HG03280 (cell line): Measurements from ENCODE around the gene GIMAP2.
"Not testable (repeated sequence)": the region's sequence is repeated elsewhere in the genome, so short reads cannot be mapped to it uniquely, and the experiment has no call there.

ENCODE experiments used
- ATAC-seq: cut with Tn5 transposase; IDR thresholded peaks from one replicate; pipeline ENCODE4 v1.9.1; 2021; ENCODE audit warnings: mild to moderate bottlenecking, moderate library complexity; ENCODE audit not compliant: unreplicated experiment

Gene GIMAP2

GRCh38 chr7:150676276-150676675, 9.2 kb upstream of the GIMAP2 start:
- ATAC-seq, result not testable (repeated sequence)

GRCh38 chr7:150676854-150677253, 8.7 kb upstream of the GIMAP2 start:
- not testable (repeated sequence) for ATAC-seq

GRCh38 chr7:150678601-150679000, 6.9 kb upstream of the GIMAP2 start:
- ATAC-seq, result not testable (repeated sequence)

GRCh38 chr7:150680364-150680763, 5.1 kb upstream of the GIMAP2 start:
- not testable (repeated sequence) for ATAC-seq

- no peak for ATAC-seq
These were observed 625 bp downstream of the GIMAP2 start for GRCh38 chr7:150686030-150686631.

GRCh38 chr7:150688630-150689029, 3.1 kb downstream of the GIMAP2 start:
- ATAC-seq, result no peak

- ATAC-seq, result no peak
These were observed 10.1 kb downstream of the GIMAP2 start for GRCh38 chr7:150695654-150696053.

- no peak for ATAC-seq
These were observed 17.7 kb downstream of the GIMAP2 start for GRCh38 chr7:150703209-150703608.

GRCh38 chr7:150715293-150715692, 29.8 kb downstream of the GIMAP2 start:
- no peak for ATAC-seq

- ATAC-seq, result no peak
These were observed 30.2 kb downstream of the GIMAP2 start for GRCh38 chr7:150715738-150716137.

- ATAC-seq, result no peak
These were observed 30.9 kb downstream of the GIMAP2 start, which contains the start of gene GIMAP1 for GRCh38 chr7:150716368-150716767. Gene GIMAP1, plus strand, starts transcription at chr7:150716613. Its CDS starts 2,435 bp downstream, at chr7:150719048.

- no peak for ATAC-seq
These were observed 31.4 kb downstream of the GIMAP2 start for GRCh38 chr7:150716939-150717338.

- no peak for ATAC-seq
These were observed 32.4 kb downstream of the GIMAP2 start for GRCh38 chr7:150717814-150718420.

- ATAC-seq, result no peak
These were observed 33.9 kb downstream of the GIMAP2 start for GRCh38 chr7:150719436-150719835.

GRCh38 chr7:150719960-150720891, 34.7 kb downstream of the GIMAP2 start:
- no peak for ATAC-seq

- ATAC-seq, result no peak
These were observed 36.5 kb downstream of the GIMAP2 start for GRCh38 chr7:150721970-150722373.

- no peak for ATAC-seq
These were observed 37.0 kb downstream of the GIMAP2 start for GRCh38 chr7:150722431-150722931.

- no peak for ATAC-seq
These were observed 38.0 kb downstream of the GIMAP2 start for GRCh38 chr7:150723467-150723866.

GRCh38 chr7:150727381-150727780, 41.9 kb downstream of the GIMAP2 start:
- ATAC-seq, result no peak

GRCh38 chr7:150728011-150728410, 42.5 kb downstream of the GIMAP2 start:
- ATAC-seq, result no peak

- ATAC-seq, result no peak
These were observed 43.1 kb downstream of the GIMAP2 start for GRCh38 chr7:150728609-150729008.
